Measurements from ENCODE around the gene CCT2. TPM values are rescaled to one million over a fixed set of nuclear protein-coding genes. Genes with fewer than 3 reads are reported as not detected.

Gene CCT2
- total and polyA plus RNA-seq, 2 donors (not counting 1 experiment from before 2014, with no cell fraction given), result 58.2 to 125 TPM

DNA sequence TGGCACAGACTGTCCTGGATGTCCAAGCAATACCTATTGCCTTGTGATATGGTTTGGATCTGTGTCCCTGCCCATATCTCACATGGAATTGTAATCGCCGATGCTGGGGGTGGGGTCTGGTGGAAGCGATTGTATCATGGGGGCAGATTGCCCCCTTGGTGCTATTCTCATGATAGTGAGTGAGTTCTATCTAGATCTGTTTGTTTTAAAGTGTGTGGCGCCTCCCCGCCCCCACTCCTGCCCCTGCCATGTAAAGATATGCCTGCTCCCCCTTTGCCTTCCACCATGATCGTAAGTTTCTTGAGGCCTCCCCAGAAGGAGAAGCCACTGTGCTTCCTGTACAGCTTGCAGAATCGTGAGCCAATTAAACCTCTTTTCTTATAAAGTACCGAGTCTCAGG, 42.2 kb downstream of the CCT2 start:
- WGBS (ENCODE audit: insufficient coverage), result no CpG with 5 or more reads among the region's 8 CpGs
- no peaks in the 10 kb centered on the region for H3K4me1 Mint-ChIP-seq
- no peak overlapping the region for H3K4me3 Mint-ChIP-seq
- Histone ChIP-seq H3K4me3 (ENCODE audit: control extremely low read depth in 1 of 5, extremely low read depth in 1 of 5, insufficient read depth in 1 of 5, low read depth in 2 of 5, low read length in 4 of 5) (no peak overlapping the region), H3K4me1 (ENCODE audit: control insufficient read depth in 2 of 2, insufficient read depth in 2 of 2, low read length in 2 of 2) (no peaks in the 10 kb centered on the region), H3K36me3 (replicated peaks in 1 of 2; ENCODE audit: control extremely low read depth in 1 of 2, control insufficient read depth in 1 of 2, extremely low read depth in 1 of 2, insufficient read depth in 2 of 2, low read length in 1 of 2) (no peaks in the 10 kb centered on the region), H3K79me2 (ENCODE audit: control insufficient read depth, insufficient read depth, low read length) (no peaks in the 10 kb centered on the region), H3K27ac (ENCODE audit: low read length in 2 of 2) (no peak overlapping the region), H2AFZ (ENCODE audit: insufficient read depth, low read depth, low read length, poor library complexity, severe bottlenecking) (no peak overlapping the region), H3K9me3 (ENCODE audit: control extremely low read depth in 1 of 3, control insufficient read depth in 2 of 3, insufficient read depth in 1 of 3, low read length in 2 of 3) (no peaks in the 10 kb centered on the region), H3K4me2 (replicated peaks; ENCODE audit: low read depth, low read length, poor library complexity, severe bottlenecking) (no peak overlapping the region), H4K20me1 (ENCODE audit: control insufficient read depth, insufficient read depth, low read length, poor library complexity, severe bottlenecking) (no peaks in the 10 kb centered on the region), H3K27me3 (replicated peaks in 1 of 4; ENCODE audit: control extremely low read depth in 1 of 4, control insufficient read depth in 3 of 4, insufficient read depth in 4 of 4, low read length in 3 of 4) (peaks cover 0 to 4% (median 0%) of the 10 kb centered on the region in 4 experiments), H3K9ac (ENCODE audit: low read length) (no peak overlapping the region)
- H3K27ac Mint-ChIP-seq, result no peak overlapping the region
- DNase-seq (no peak), ATAC-seq (ENCODE audit: low read depth) (no peak)
- intact Hi-C loops (cut with micrococcal nuclease), result no loop called here
- peaks cover 3% of the 10 kb centered on the region for H3K27me3 Mint-ChIP-seq
- POLR2A ChIA-PET, result no interaction called here
- no peaks in the 10 kb centered on the region for H3K9me3 Mint-ChIP-seq (ENCODE audit: insufficient read depth)
- no peak for TF ChIP-seq EZH2 (IDR thresholded peaks at IDR 0.05; ENCODE audit: borderline replicate concordance, insufficient read depth, low read depth, low read length, poor library complexity, severe bottlenecking)
- TF ChIP-seq, protein P1, sequence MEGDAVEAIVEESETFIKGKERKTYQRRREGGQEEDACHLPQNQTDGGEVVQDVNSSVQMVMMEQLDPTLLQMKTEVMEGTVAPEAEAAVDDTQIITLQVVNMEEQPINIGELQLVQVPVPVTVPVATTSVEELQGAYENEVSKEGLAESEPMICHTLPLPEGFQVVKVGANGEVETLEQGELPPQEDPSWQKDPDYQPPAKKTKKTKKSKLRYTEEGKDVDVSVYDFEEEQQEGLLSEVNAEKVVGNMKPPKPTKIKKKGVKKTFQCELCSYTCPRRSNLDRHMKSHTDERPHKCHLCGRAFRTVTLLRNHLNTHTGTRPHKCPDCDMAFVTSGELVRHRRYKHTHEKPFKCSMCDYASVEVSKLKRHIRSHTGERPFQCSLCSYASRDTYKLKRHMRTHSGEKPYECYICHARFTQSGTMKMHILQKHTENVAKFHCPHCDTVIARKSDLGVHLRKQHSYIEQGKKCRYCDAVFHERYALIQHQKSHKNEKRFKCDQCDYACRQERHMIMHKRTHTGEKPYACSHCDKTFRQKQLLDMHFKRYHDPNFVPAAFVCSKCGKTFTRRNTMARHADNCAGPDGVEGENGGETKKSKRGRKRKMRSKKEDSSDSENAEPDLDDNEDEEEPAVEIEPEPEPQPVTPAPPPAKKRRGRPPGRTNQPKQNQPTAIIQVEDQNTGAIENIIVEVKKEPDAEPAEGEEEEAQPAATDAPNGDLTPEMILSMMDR (IDR thresholded peaks at IDR 0.05), result no peak
- CTCF ChIA-PET, result interaction anchor here (0.9 kb wide), 1 partner anchor 9 kb away, joined by 3 read pairs; no protein-coding TSS in a partner anchor

DNA sequence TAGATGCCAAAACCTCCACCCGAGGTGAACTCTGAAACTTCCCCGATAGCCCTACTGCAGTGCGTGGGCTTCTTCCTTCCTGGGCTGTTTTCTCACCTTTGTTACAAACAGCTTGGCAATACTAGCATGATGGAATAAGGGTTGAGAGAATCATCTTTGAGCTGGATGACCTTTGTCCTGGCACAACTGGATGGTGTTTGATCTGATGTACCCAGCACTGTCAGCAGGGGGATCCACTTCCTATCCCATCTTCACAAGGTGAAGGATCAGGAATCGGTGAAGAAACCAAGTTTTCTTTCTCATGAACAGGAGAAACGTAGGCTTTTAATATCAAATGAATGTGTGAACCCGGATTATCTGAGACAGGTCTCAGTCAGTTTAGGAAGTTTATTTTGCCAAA, 44.9 kb downstream of the CCT2 start:
- Histone ChIP-seq H4K20me1 (ENCODE audit: control insufficient read depth, insufficient read depth, low read length, poor library complexity, severe bottlenecking) (no peaks in the 10 kb centered on the region), H3K4me1 (ENCODE audit: control insufficient read depth in 2 of 2, insufficient read depth in 2 of 2, low read length in 2 of 2) (no peaks in the 10 kb centered on the region), H3K36me3 (replicated peaks in 1 of 2; ENCODE audit: control extremely low read depth in 1 of 2, control insufficient read depth in 1 of 2, extremely low read depth in 1 of 2, insufficient read depth in 2 of 2, low read length in 1 of 2) (no peaks in the 10 kb centered on the region), H3K9ac (ENCODE audit: low read length) (no peak overlapping the region), H3K4me3 (ENCODE audit: control extremely low read depth in 1 of 5, extremely low read depth in 1 of 5, insufficient read depth in 1 of 5, low read depth in 2 of 5, low read length in 4 of 5) (no peak overlapping the region), H3K4me2 (replicated peaks; ENCODE audit: low read depth, low read length, poor library complexity, severe bottlenecking) (no peak overlapping the region), H3K27ac (ENCODE audit: low read length in 2 of 2) (no peak overlapping the region), H3K9me3 (ENCODE audit: control extremely low read depth in 1 of 3, control insufficient read depth in 2 of 3, insufficient read depth in 1 of 3, low read length in 2 of 3) (no peaks in the 10 kb centered on the region), H2AFZ (ENCODE audit: insufficient read depth, low read depth, low read length, poor library complexity, severe bottlenecking) (no peak overlapping the region), H3K79me2 (ENCODE audit: control insufficient read depth, insufficient read depth, low read length) (no peaks in the 10 kb centered on the region), H3K27me3 (replicated peaks in 1 of 4; ENCODE audit: control extremely low read depth in 1 of 4, control insufficient read depth in 3 of 4, insufficient read depth in 4 of 4, low read length in 3 of 4) (peaks cover 0 to 4% (median 0%) of the 10 kb centered on the region in 4 experiments)
- Mint-ChIP-seq H3K27ac (no peak overlapping the region), H3K4me3 (no peak overlapping the region), H3K9me3 (ENCODE audit: insufficient read depth) (no peaks in the 10 kb centered on the region), H3K4me1 (no peaks in the 10 kb centered on the region), H3K27me3 (peaks cover 3% of the 10 kb centered on the region)
- no peak for DNase-seq
- 92% methylated on average over 2 of the region's 6 CpGs for WGBS (ENCODE audit: insufficient coverage)
- CTCF ChIA-PET, result no interaction called here
- no peak for ATAC-seq (ENCODE audit: low read depth)
- intact Hi-C loops (cut with micrococcal nuclease), result no loop called here
- TF ChIP-seq EZH2 (IDR thresholded peaks at IDR 0.05; ENCODE audit: borderline replicate concordance, insufficient read depth, low read depth, low read length, poor library complexity, severe bottlenecking), result no peak
- TF ChIP-seq, protein P1 (IDR thresholded peaks at IDR 0.05), result no peak
- POLR2A ChIA-PET, result no interaction called here

Measured in B cell (primary cell).